Measurements from ENCODE around the gene FBXO39.

Gene FBXO39

GRCh38 chr17:6823011-6823442 lies 47.0 kb downstream of the FBXO39 start:
- no peak for TF ChIP-seq CTCF (IDR thresholded peaks at IDR 0.05; ENCODE audit: insufficient read depth, low read depth, low read length, missing control alignments)
- no peak overlapping the region for H3K4me3 ChIP-seq (ENCODE audit: low read length)
- peak; percentile 65 for DNase-seq (ENCODE audit: low read depth)

- DNase-seq (ENCODE audit: low read depth): no peak
- no peak for TF ChIP-seq CTCF (IDR thresholded peaks at IDR 0.05; ENCODE audit: insufficient read depth, low read depth, low read length, missing control alignments)
- H3K4me3 ChIP-seq (ENCODE audit: low read length): no peak overlapping the region
Measured at GRCh38 chr17:6830383-6830986, 54.5 kb downstream of the FBXO39 start.

- H3K4me3 ChIP-seq (ENCODE audit: low read length): peak within 1 kb of the TSS; percentile 47
- no peak for TF ChIP-seq CTCF (IDR thresholded peaks at IDR 0.05; ENCODE audit: insufficient read depth, low read depth, low read length, missing control alignments)
- peak; percentile 84 for DNase-seq (ENCODE audit: low read depth)
Measured at GRCh38 chr17:6831661-6832263, 55.7 kb downstream of the FBXO39 start, which contains the start of gene TEKT1. TSS of gene TEKT1 (minus strand) at chr17:6831729. CDS start at chr17:6830376, 1,353 bp downstream.

Measured in epithelial cell of esophagus (primary cell).